Lung (tissue), 12 donors: ENCODE measurements around the gene ABCA10. TPM values are rescaled to one million over a fixed set of nuclear protein-coding genes. Genes with fewer than 3 reads are reported as not detected.

Source experiments
- ATAC-seq: fragments of 200-7000 bp; cut with Tn5 transposase; one replicate; pipeline ENCODE4 v1.9.1; 2020; ENCODE audit warnings: moderate number of reproducible peaks; ENCODE audit not compliant: insufficient read depth, low FRiP score
- DNase-seq, 3 donors: peaks; one replicate each; pipeline ENCODE4 v3.0.0-alpha.2; 2013 to 2017
- H3K27ac ChIP-seq, 2 donors: one replicate each; pipeline ENCODE4 v1.5.1; 2013; ENCODE audit warnings: mild to moderate bottlenecking in 2 of 2, moderate library complexity in 2 of 2, control low read depth in 1 of 2, inconsistent platforms in 1 of 2, low read depth in 1 of 2, low read length in 1 of 2
- H3K27me3 ChIP-seq, 3 donors: one replicate each; pipeline ENCODE4 v1.5.1; 2013; ENCODE audit warnings: low read length in 2 of 3; ENCODE audit not compliant: control insufficient read depth in 3 of 3, insufficient read depth in 3 of 3
- H3K36me3 ChIP-seq, 4 donors: one replicate each; pipeline ENCODE4 v1.5.1; 2013; ENCODE audit warnings: low read length in 4 of 4, mild to moderate bottlenecking in 1 of 4, moderate library complexity in 1 of 4; ENCODE audit not compliant: control insufficient read depth in 4 of 4, insufficient read depth in 4 of 4
- H3K4me1 ChIP-seq, 5 donors: one replicate each; pipeline ENCODE4 v1.5.1; 2013; ENCODE audit warnings: low read length in 5 of 5, mild to moderate bottlenecking in 2 of 5, moderate library complexity in 1 of 5; ENCODE audit not compliant: control insufficient read depth in 5 of 5, insufficient read depth in 5 of 5
- H3K4me3 ChIP-seq: one replicate; pipeline ENCODE4 v1.5.1; 2013; ENCODE audit warnings: mild to moderate bottlenecking, control low read depth, moderate library complexity
- H3K9ac ChIP-seq, 2 donors: one replicate each; pipeline ENCODE4 v1.5.1; 2013; ENCODE audit warnings: low read length in 2 of 2, control low read depth in 1 of 2; ENCODE audit not compliant: insufficient read depth in 1 of 2
- H3K9me3 ChIP-seq, 4 donors: one replicate each; pipeline ENCODE4 v1.5.1; 2013; ENCODE audit warnings: low read length in 3 of 4, mild to moderate bottlenecking in 1 of 4, moderate library complexity in 1 of 4; ENCODE audit not compliant: control insufficient read depth in 4 of 4, insufficient read depth in 3 of 4
- CTCF ChIP-seq: IDR thresholded peaks from 2 replicates; pipeline ENCODE4 v1.5.1; 2012; ENCODE audit warnings: mild to moderate bottlenecking; ENCODE audit errors: control extremely low read depth, extremely low read depth
- WGBS, 2 donors: extraction: QIAGEN DNeasy Blood & Tissue Kit; methylation state at CpG; one replicate each; pipeline ENCODE4 v1.1.7; 2013; 5-methylcytosine and 5-hydroxymethylcytosine counted together
- polyA plus RNA-seq, 2 donors: library from polyadenylated mRNA; stranded (reverse); fragments of 200-250 nt; gene quantifications; one replicate each; pipeline ENCODE4 v1.2.1, GENCODE V29; 2013
- total RNA-seq, 2 donors: library from RNA; depleted of rRNA in 1 of 2; stranded (reverse); fragments of >200 nt in 1 of 2; gene quantifications; one replicate each; pipeline ENCODE4 v1.2.1, GENCODE V29; 2014 to 2021
- donor health status: control.
- donor health status: control.
- donor health status: Bipolar disorder and iron deficiency.
- donor health status: healthy.
- donor health status: DM: yes; HTN: yes; CAD: no.

ABCA10 gene
- total and polyA plus RNA-seq, 4 donors, result 0.29 to 26.6 (median 7.2) TPM

DNA sequence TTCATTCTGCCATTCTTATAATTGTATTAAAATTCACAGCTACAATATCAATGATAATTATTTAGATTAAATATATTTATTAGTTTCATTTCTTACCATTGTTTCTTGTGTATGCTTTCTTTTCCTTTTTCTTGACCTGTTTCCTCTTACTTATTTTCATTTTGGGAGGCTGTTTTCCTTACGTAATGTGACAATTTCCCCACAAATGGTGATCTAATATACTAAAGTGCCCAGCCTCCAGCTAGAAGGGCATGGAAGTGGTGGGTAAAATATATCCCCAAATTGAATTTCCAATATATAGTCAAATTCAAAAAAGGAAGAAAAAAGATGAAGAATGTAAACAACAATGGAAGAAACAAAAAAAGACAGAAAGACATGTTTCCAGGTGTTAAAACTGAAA lies 85.5 kb downstream of the ABCA10 start:
- H3K36me3 ChIP-seq, result peaks cover 0 to under 1% (median 0%) of the 10 kb centered on the region in 4 donors
- 48 to 78% methylated on average over 1 of the region's 1 CpG for WGBS, 2 donors
- H3K4me3 ChIP-seq, result no peak overlapping the region
- H3K9me3 ChIP-seq, result no peaks in the 10 kb centered on the region
- no peak overlapping the region for H3K27ac ChIP-seq
- no peak overlapping the region for H3K9ac ChIP-seq
- DNase-seq (no peak), ATAC-seq (no peak)
- TF ChIP-seq CTCF, result no peak
- no peaks in the 10 kb centered on the region for H3K27me3 ChIP-seq
- H3K4me1 ChIP-seq, result peaks cover 0 to 20% (median 6%) of the 10 kb centered on the region in 5 donors

GRCh38 chr17:69142175-69142802 lies 86.3 kb downstream of the ABCA10 start:
- TF ChIP-seq CTCF, result no peak
- H3K27ac ChIP-seq, result peak overlapping the region in 1 of 2 donors; percentile 40
- no peaks in the 10 kb centered on the region for H3K27me3 ChIP-seq
- peaks cover 0 to 9% (median 4%) of the 10 kb centered on the region in 4 donors for H3K36me3 ChIP-seq
- H3K4me3 ChIP-seq, result no peak overlapping the region
- 50 to 64% methylated on average over 3 of the region's 3 CpGs for WGBS, 2 donors
- H3K9ac ChIP-seq, result peak overlapping the region in 1 of 2 donors; percentile 99
- peaks cover 0 to 20% (median 6%) of the 10 kb centered on the region in 5 donors for H3K4me1 ChIP-seq
- H3K9me3 ChIP-seq, result no peaks in the 10 kb centered on the region
- peak; percentile 47 to 97 (median 96) for DNase-seq
- ATAC-seq, result peak; percentile 53

GRCh38 chr17:69141431-69142174 lies 87.0 kb downstream of the ABCA10 start, which contains the start of gene ABCA6:
TSS of gene ABCA6 (minus strand) at chr17:69141895. CDS start at chr17:69140703, 1,192 bp downstream.
- peaks cover 0 to 3% (median 1%) of the 10 kb centered on the region in 4 donors for H3K9me3 ChIP-seq
- peak within 1 kb of the TSS; percentile 32 to 99 for H3K9ac ChIP-seq
- DNase-seq, result peak; percentile 38 to 93 (median 92)
- no peak within 1 kb of the TSS for H3K4me3 ChIP-seq
- no peaks in the 10 kb centered on the region for H3K27me3 ChIP-seq
- 48 to 72% methylated on average over 4 of the region's 4 CpGs for WGBS, 2 donors
- H3K4me1 ChIP-seq, result peaks cover 0 to 20% (median 6%) of the 10 kb centered on the region in 5 donors
- peak within 1 kb of the TSS in 1 of 2 donors; percentile 40 for H3K27ac ChIP-seq
- ATAC-seq, result peak; percentile 58
- no peak for TF ChIP-seq CTCF
- peaks cover 0 to 16% (median 7%) of the 10 kb centered on the region in 4 donors for H3K36me3 ChIP-seq
